Measurements from ENCODE around the gene SIMC1.
"Not testable (repeated sequence)": the region's sequence is repeated elsewhere in the genome, so short reads cannot be mapped to it uniquely, and the experiment has no call there.

DNA sequence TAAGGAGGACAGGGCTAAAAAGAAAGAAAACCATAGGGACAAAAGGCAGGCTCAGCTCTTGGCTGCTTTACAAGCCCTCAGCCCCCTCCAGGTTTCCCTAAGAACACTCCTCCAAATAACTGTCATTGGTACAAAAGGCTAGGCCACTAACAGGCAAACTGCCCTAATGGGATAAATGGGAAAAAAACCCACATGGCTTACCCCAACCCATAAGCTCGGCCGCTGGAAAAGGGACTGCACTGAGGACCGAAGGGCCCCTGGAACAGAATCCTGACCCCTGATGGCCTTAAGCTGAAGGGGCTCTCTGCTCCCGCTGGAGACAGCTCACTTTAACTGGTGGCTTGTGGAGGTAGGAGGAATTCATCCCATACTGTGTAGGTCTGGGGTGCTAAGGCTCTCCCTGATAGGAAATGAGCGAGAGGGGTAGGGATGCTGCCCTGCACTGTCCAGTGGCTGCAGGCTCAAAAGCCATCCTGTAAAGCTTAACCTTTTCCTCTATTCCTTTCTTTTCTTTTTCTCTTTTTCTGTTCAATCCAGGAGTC, 21.0 kb upstream of the SIMC1 start:
- TF ChIP-seq CTCF, POLR2A, POLR2AphosphoS5 (IDR thresholded peaks at IDR 0.05): not testable (repeated sequence)
